Measurements from ENCODE around the gene WNT7A.

Gene WNT7A

GRCh38 chr3:13815088-13815683, 64.7 kb downstream of the WNT7A start:
- no peak overlapping the region for H3K4me3 ChIP-seq (replicated peaks; ENCODE audit: low read depth, low read length)
- no peak for TF ChIP-seq CTCF (IDR thresholded peaks at IDR 0.05; ENCODE audit: low read depth, low read length, missing control alignments)
- no peak for DNase-seq (ENCODE audit: extremely low read depth, low read depth)

- DNase-seq (ENCODE audit: extremely low read depth, low read depth): no peak
Measured at GRCh38 chr3:13812034-13812471, 67.8 kb downstream of the WNT7A start.

GRCh38 chr3:13811614-13812013, 68.3 kb downstream of the WNT7A start:
- DNase-seq (ENCODE audit: extremely low read depth, low read depth): no peak
- no peak for TF ChIP-seq CTCF (IDR thresholded peaks at IDR 0.05; ENCODE audit: low read depth, low read length, missing control alignments)
- no peak overlapping the region for H3K4me3 ChIP-seq (replicated peaks; ENCODE audit: low read depth, low read length)

More at GRCh38 chr3:13812034-13812471, 67.8 kb downstream of the WNT7A start:
- TF ChIP-seq CTCF (IDR thresholded peaks at IDR 0.05; ENCODE audit: low read depth, low read length, missing control alignments): no peak
- H3K4me3 ChIP-seq (replicated peaks; ENCODE audit: low read depth, low read length): no peak overlapping the region

- DNase-seq (ENCODE audit: extremely low read depth, low read depth): no peak
- TF ChIP-seq CTCF (IDR thresholded peaks at IDR 0.05; ENCODE audit: low read depth, low read length, missing control alignments): no peak
- H3K4me3 ChIP-seq (replicated peaks; ENCODE audit: low read depth, low read length): no peak overlapping the region
Measured at GRCh38 chr3:13808550-13808949, 71.3 kb downstream of the WNT7A start.

- no peak for DNase-seq (ENCODE audit: extremely low read depth, low read depth)
- TF ChIP-seq CTCF (IDR thresholded peaks at IDR 0.05; ENCODE audit: low read depth, low read length, missing control alignments): no peak
Measured at GRCh38 chr3:13801361-13802204, 78.3 kb downstream of the WNT7A start.

GRCh38 chr3:13800064-13800463, 79.8 kb downstream of the WNT7A start:
- no peak overlapping the region for H3K4me3 ChIP-seq (replicated peaks; ENCODE audit: low read depth, low read length)
- no peak for TF ChIP-seq CTCF (IDR thresholded peaks at IDR 0.05; ENCODE audit: low read depth, low read length, missing control alignments)
- DNase-seq (ENCODE audit: extremely low read depth, low read depth): no peak

More at GRCh38 chr3:13801361-13802204, 78.3 kb downstream of the WNT7A start:
- H3K4me3 ChIP-seq (replicated peaks; ENCODE audit: low read depth, low read length): no peak overlapping the region
